ENCODE data around the gene MAT2A.

GRCh38 chr2:85505551-85506238 is 33.3 kb upstream of the MAT2A start:
- TF ChIP-seq CTCF (conservative IDR thresholded peaks at IDR 0.05) = no peak
- TF ChIP-seq ZFX (IDR thresholded peaks at IDR 0.05) = no peak

All from C4-2B (cell line).